Measurements from ENCODE around the gene LRRN2.
"Not testable (repeated sequence)": the region's sequence is repeated elsewhere in the genome, so short reads cannot be mapped to it uniquely, and the experiment has no call there.

LRRN2 gene

DNA sequence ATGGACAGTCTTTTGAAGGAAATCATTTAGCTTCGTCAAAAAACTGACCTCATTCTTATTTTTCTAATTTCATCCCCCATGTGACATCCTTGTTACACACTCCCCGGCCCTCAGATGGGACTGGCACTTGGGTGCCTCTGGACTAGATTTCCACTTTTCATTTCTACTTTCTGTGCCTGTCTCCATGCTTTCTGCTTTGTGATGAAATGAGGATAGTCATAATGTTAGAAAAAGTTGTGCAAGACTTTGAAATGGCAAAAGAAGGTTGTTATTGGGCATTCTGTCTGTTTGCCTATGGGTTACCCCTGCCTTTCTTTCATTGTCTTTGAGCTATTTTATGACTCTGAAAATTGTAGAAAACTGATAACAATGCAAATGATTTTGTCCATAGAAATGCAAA is 114.4 kb downstream of the LRRN2 start:
- DNase-seq (ENCODE audit: low spot score): no peak
- in situ Hi-C loops (cut with MboI; ENCODE audit: low sequenced_read_pairs, unreplicated experiment): no loop called here
- no peak for TF ChIP-seq CTCF (IDR thresholded peaks at IDR 0.05; ENCODE audit: borderline replicate concordance, control extremely low read depth, extremely low read depth, insufficient read depth, missing control alignments)

- DNase-seq (ENCODE audit: low spot score); in situ Hi-C loops (cut with MboI; ENCODE audit: low sequenced_read_pairs, unreplicated experiment): not testable (repeated sequence)
Measured at GRCh38 chr1:204570021-204570420, 115.5 kb downstream of the LRRN2 start.

DNA sequence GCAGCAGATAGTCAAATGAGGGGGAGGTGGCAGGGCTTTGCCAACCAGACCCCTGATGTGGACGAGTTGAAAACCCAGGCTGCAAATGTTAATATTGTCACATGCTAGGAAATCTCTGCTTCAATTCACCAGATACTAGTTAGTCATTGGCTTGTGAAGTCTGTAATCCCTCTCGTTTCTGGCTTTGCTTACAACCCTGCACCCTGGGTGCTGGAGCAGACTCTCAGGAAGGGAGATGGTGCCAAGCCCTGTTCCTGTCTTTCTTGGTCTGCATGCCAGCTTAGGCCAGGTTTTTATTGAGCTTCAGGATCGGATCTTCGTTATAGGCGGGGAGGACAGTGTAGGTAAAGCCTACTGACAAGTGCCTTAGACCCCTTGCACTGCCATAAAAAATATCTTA is 116.1 kb downstream of the LRRN2 start:
- TF ChIP-seq CTCF (IDR thresholded peaks at IDR 0.05; ENCODE audit: borderline replicate concordance, control extremely low read depth, extremely low read depth, insufficient read depth, missing control alignments): no peak
- in situ Hi-C loops (cut with MboI; ENCODE audit: low sequenced_read_pairs, unreplicated experiment): loop anchor here (5.0 kb wide), 1 partner anchor 238 kb away; no protein-coding TSS in a partner anchor
- no peak for DNase-seq (ENCODE audit: low spot score)

GRCh38 chr1:204568576-204569315 is 116.8 kb downstream of the LRRN2 start:
- DNase-seq (ENCODE audit: low spot score): no peak
- no peak for TF ChIP-seq CTCF (IDR thresholded peaks at IDR 0.05; ENCODE audit: borderline replicate concordance, control extremely low read depth, extremely low read depth, insufficient read depth, missing control alignments)
- in situ Hi-C loops (cut with MboI; ENCODE audit: low sequenced_read_pairs, unreplicated experiment): loop anchor here (5.0 kb wide), 1 partner anchor 239 kb away; no protein-coding TSS in a partner anchor
